SK-N-SH treated with all-trans-retinoic acid at 6 μM for 48 hours (cell line): Measurements from ENCODE around the gene CHST4.

Experiments
- ATAC-seq: fragments of 200-7000 bp; cut with Tn5 transposase; 3 replicates; pipeline ENCODE4 v1.9.1; 2020; ENCODE audit warnings: mild to moderate bottlenecking, moderate library complexity
- ARNTL ChIP-seq: fragments of 450-650 bp; formaldehyde crosslinking; IDR thresholded peaks from 2 replicates; pipeline ENCODE4 v1.5.0; 2020; ENCODE audit warnings: low read depth, mild to moderate bottlenecking, moderate library complexity, borderline replicate concordance
- BACH2 ChIP-seq: fragments of 250-450 bp; sonication (Bioruptor Pico); IDR thresholded peaks from 2 replicates; pipeline ENCODE4 v1.9.0; 2021; ENCODE audit warnings: mild to moderate bottlenecking, borderline replicate concordance
- CSDC2 ChIP-seq: fragments of 250-450 bp; sonication (Bioruptor Pico); IDR thresholded peaks from 2 replicates; pipeline ENCODE4 v1.5.0; 2020; ENCODE audit warnings: mild to moderate bottlenecking, moderate library complexity
- CSRNP3 ChIP-seq: fragments of 250-450 bp; sonication (Bioruptor Pico); IDR thresholded peaks from 2 replicates; pipeline ENCODE4 v1.5.1; 2021; ENCODE audit warnings: mild to moderate bottlenecking, moderate library complexity
- ESRRG ChIP-seq: fragments of 250-450 bp; sonication (Bioruptor Pico); IDR thresholded peaks from 2 replicates; pipeline ENCODE4 v1.6.1; 2021; ENCODE audit warnings: mild to moderate bottlenecking
- GLIS3 ChIP-seq: fragments of 250-450 bp; sonication (Bioruptor Pico); IDR thresholded peaks from 2 replicates; pipeline ENCODE4 v1.5.0; 2020; ENCODE audit warnings: mild to moderate bottlenecking, moderate library complexity
- ISL1 ChIP-seq: fragments of 250-450 bp; sonication (Bioruptor Pico); IDR thresholded peaks from 2 replicates; pipeline ENCODE4 v2.1.2; 2022; ENCODE audit warnings: mild to moderate bottlenecking, moderate library complexity
- OSR1 ChIP-seq: fragments of 250-450 bp; sonication (Bioruptor Pico); IDR thresholded peaks from 2 replicates; pipeline ENCODE4 v1.8.0; 2022; ENCODE audit warnings: moderate library complexity, mild to moderate bottlenecking, inconsistent platforms
- PATZ1 ChIP-seq: fragments of 250-450 bp; sonication (Bioruptor Pico); IDR thresholded peaks from 2 replicates; pipeline ENCODE4 v1.8.0; 2020; ENCODE audit warnings: mild to moderate bottlenecking, moderate library complexity, borderline replicate concordance
- POU6F1 ChIP-seq: fragments of 250-450 bp; sonication (Bioruptor Pico); IDR thresholded peaks from 2 replicates; pipeline ENCODE4 v1.8.0; 2021; ENCODE audit warnings: low read depth, mild to moderate bottlenecking, moderate library complexity, borderline replicate concordance
- PPARA ChIP-seq: fragments of 250-450 bp; sonication (Bioruptor Pico); IDR thresholded peaks from 2 replicates; pipeline ENCODE4 v1.5.0; 2020; ENCODE audit warnings: mild to moderate bottlenecking, borderline replicate concordance
- RARB ChIP-seq: fragments of 250-450 bp; sonication (Bioruptor Pico); IDR thresholded peaks from 2 replicates; pipeline ENCODE4 v1.8.0; 2021; ENCODE audit warnings: mild to moderate bottlenecking, moderate library complexity
- SNAI2 ChIP-seq: fragments of 250-450 bp; sonication (Bioruptor Pico); IDR thresholded peaks from 2 replicates; pipeline ENCODE4 v1.5.0; 2020; ENCODE audit warnings: mild to moderate bottlenecking, moderate library complexity
- TCF4 ChIP-seq: fragments of 250-450 bp; sonication (Bioruptor Pico); IDR thresholded peaks from 2 replicates; pipeline ENCODE4 v1.8.0; 2021; ENCODE audit warnings: mild to moderate bottlenecking, moderate library complexity, borderline replicate concordance
- TOX ChIP-seq: fragments of 250-450 bp; sonication (Bioruptor Pico); IDR thresholded peaks from 2 replicates; pipeline ENCODE4 v1.8.0; 2021; ENCODE audit warnings: mild to moderate bottlenecking, moderate library complexity, borderline replicate concordance
- TSHZ2 ChIP-seq: fragments of 250-450 bp; sonication (Bioruptor Pico); IDR thresholded peaks from 2 replicates; pipeline ENCODE4 v1.5.0; 2020; ENCODE audit warnings: mild to moderate bottlenecking, moderate library complexity
- ZC3H10 ChIP-seq: fragments of 250-450 bp; sonication (Bioruptor Pico); IDR thresholded peaks from 2 replicates; pipeline ENCODE4 v1.5.1; 2021; ENCODE audit warnings: mild to moderate bottlenecking, moderate library complexity
- ZFP3 ChIP-seq: fragments of 250-450 bp; sonication (Bioruptor Pico); IDR thresholded peaks from 2 replicates; pipeline ENCODE4 v1.5.0; 2020; ENCODE audit warnings: mild to moderate bottlenecking, moderate library complexity
- ZFP30 ChIP-seq: fragments of 450-650 bp; formaldehyde crosslinking; IDR thresholded peaks from 2 replicates; pipeline ENCODE4 v1.5.0; 2022; ENCODE audit warnings: mild to moderate bottlenecking, moderate library complexity
- ZNF565 ChIP-seq: fragments of 450-650 bp; formaldehyde crosslinking; conservative IDR thresholded peaks from 2 replicates; pipeline ENCODE4 v1.5.0; 2020; ENCODE audit warnings: low read depth, mild to moderate bottlenecking, moderate library complexity
- ZNF70 ChIP-seq: fragments of 450-650 bp; formaldehyde crosslinking; IDR thresholded peaks from 2 replicates; pipeline ENCODE4 v1.5.0; 2020; ENCODE audit warnings: mild to moderate bottlenecking, moderate library complexity
- ZNF8 ChIP-seq: fragments of 450-650 bp; formaldehyde crosslinking; IDR thresholded peaks from 2 replicates; pipeline ENCODE4 v1.5.0; 2020; ENCODE audit warnings: mild to moderate bottlenecking, moderate library complexity

The CHST4 gene

GRCh38 chr16:71492786-71493185 lies 33.4 kb upstream of the CHST4 start:
- no peak for ATAC-seq
- TF ChIP-seq BACH2 (CRISPR knock-in tag), result no peak
- TF ChIP-seq TOX (CRISPR knock-in tag), result no peak
- no peak for TF ChIP-seq ZNF70 (CRISPR knock-in tag)
- no peak for TF ChIP-seq SNAI2 (CRISPR knock-in tag)
- no peak for TF ChIP-seq ZFP3
- no peak for TF ChIP-seq RARB
- TF ChIP-seq TSHZ2, result no peak
- no peak for TF ChIP-seq PPARA (CRISPR knock-in tag)
- TF ChIP-seq ESRRG, result no peak
- TF ChIP-seq CSDC2 (CRISPR knock-in tag), result no peak
- no peak for TF ChIP-seq ZFP30
- no peak for TF ChIP-seq ZNF565 (CRISPR knock-in tag)
- no peak for TF ChIP-seq TCF4 (CRISPR knock-in tag)
- TF ChIP-seq ISL1 (CRISPR knock-in tag), result no peak
- TF ChIP-seq ZNF8, result no peak

- ATAC-seq, result no peak
- TF ChIP-seq CSRNP3 (no peak), TCF4 (CRISPR knock-in tag) (no peak), GLIS3 (CRISPR knock-in tag) (no peak), SNAI2 (CRISPR knock-in tag) (no peak)
These were observed 33.0 kb upstream of the CHST4 start for GRCh38 chr16:71493213-71493612.

GRCh38 chr16:71498031-71498430 lies 28.2 kb upstream of the CHST4 start:
- no peak for TF ChIP-seq PATZ1 (CRISPR knock-in tag)
- no peak for TF ChIP-seq OSR1
- TF ChIP-seq GLIS3 (CRISPR knock-in tag), result no peak
- no peak for TF ChIP-seq RARB
- TF ChIP-seq ISL1 (CRISPR knock-in tag), result no peak
- no peak for TF ChIP-seq POU6F1 (CRISPR knock-in tag)
- no peak for TF ChIP-seq CSDC2 (CRISPR knock-in tag)
- no peak for TF ChIP-seq TSHZ2
- no peak for TF ChIP-seq ARNTL
- TF ChIP-seq SNAI2 (CRISPR knock-in tag), result no peak
- no peak for TF ChIP-seq ZNF8
- TF ChIP-seq ZC3H10 (CRISPR knock-in tag), result no peak
- TF ChIP-seq ZFP30, result no peak

More at GRCh38 chr16:71498031-71498430, 28.2 kb upstream of the CHST4 start:
- ATAC-seq, result no peak
